HCT116 (cell line): ENCODE data around the gene MADCAM1. TPM values are rescaled to one million over a fixed set of nuclear protein-coding genes. Genes with fewer than 3 reads are reported as not detected.

ENCODE experiments used
- ATAC-seq: fragments of 200-7000 bp; cut with Tn5 transposase; 2 replicates; pipeline ENCODE4 v1.9.1; 2020; ENCODE audit warnings: mild to moderate bottlenecking, moderate library complexity
- Bru-seq: library from RNA; stranded (reverse); fragments of 400-500 nt; gene quantifications from one replicate; lab custom pipeline; 2021; lab: Mats Ljungman, UMichigan
- BruChase-seq, 2 experiments: library from RNA; stranded (reverse); fragments of 400-500 nt; gene quantifications; one replicate each; lab custom pipeline; 2021; lab: Mats Ljungman, UMichigan
- BruUV-seq: library from RNA; stranded (reverse); fragments of 400-500 nt; replicated peaks from 2 replicates; lab custom pipeline; 2021; lab: Mats Ljungman, UMichigan
- CTCF ChIA-PET: fragments of 300-600 bp; sonication (Branson Sonifier 250); formaldehyde crosslinking; loops from one replicate; lab custom pipeline; 2021; ENCODE audit warnings: antibody characterized with exemption; lab: Charles Lee
- POLR2A ChIA-PET: fragments of 300-600, 350-600 bp; sonication (Branson Sonifier 250); formaldehyde crosslinking; loops from one replicate; lab custom pipeline; 2021; ENCODE audit warnings: antibody characterized with exemption; lab: Charles Lee
- RAD21 ChIA-PET, 2 experiments: fragments of 300-600 bp; sonication (Branson Sonifier 250); formaldehyde crosslinking; loops; one replicate each; lab custom pipeline; 2023; ENCODE audit warnings: low total read pairs in 2 of 2; ENCODE audit not compliant: uncharacterized antibody in 2 of 2, unreplicated experiment in 2 of 2, low non-redundant PET in 1 of 2; lab: Charles Lee
- DNase-seq: peaks from one replicate; pipeline ENCODE4 v3.0.0-alpha.2; 2010; ENCODE audit warnings: low read depth, low spot score
- H2AFZ ChIP-seq: fragments of 200-600 bp; shearing (Covaris generic), sonication (generic); 2 replicates; pipeline ENCODE4 v1.6.1; 2017; ENCODE audit warnings: low read depth, mixed run types, mixed read lengths, antibody characterized with exemption, low read length; ENCODE audit not compliant: poor library complexity, severe bottlenecking
- H3K27ac ChIP-seq: 2 replicates; pipeline ENCODE4 v1.5.1; 2012; ENCODE audit warnings: low read depth, low read length
- H3K27me3 ChIP-seq: fragments of 200-600 bp; sonication (generic); 2 replicates; pipeline ENCODE4 v1.6.1; 2016; ENCODE audit warnings: mixed run types, low read length, mixed read lengths; ENCODE audit not compliant: insufficient read depth
- H3K36me3 ChIP-seq, 2 experiments: fragments of 200-500 bp in 1 of 2; fragments of 200-600 bp in 1 of 2; sonication (Bioruptor generic) in 1 of 2; sonication (generic) in 1 of 2; 2 replicates each; pipeline versions ENCODE4 v1.5.1 to v1.6.1; 2014 to 2016; ENCODE audit warnings: low read length in 2 of 2, inconsistent platforms in 1 of 2, mixed read lengths in 1 of 2, mixed run types in 1 of 2; ENCODE audit not compliant: insufficient read depth in 2 of 2, control insufficient read depth in 1 of 2
- H3K4me1 ChIP-seq, 2 experiments: fragments of 200-600 bp in 1 of 2; sonication (generic) in 1 of 2; 2 replicates each; pipeline versions ENCODE4 v1.5.1 to v1.6.1; 2012 to 2017; ENCODE audit warnings: low read length in 2 of 2, inconsistent platforms in 1 of 2, mild to moderate bottlenecking in 1 of 2, mixed read lengths in 1 of 2, mixed run types in 1 of 2, moderate library complexity in 1 of 2; ENCODE audit not compliant: insufficient read depth in 2 of 2, control insufficient read depth in 1 of 2
- H3K4me2 ChIP-seq: fragments of 200-600 bp; sonication (generic); 2 replicates; pipeline ENCODE4 v1.6.1; 2017; ENCODE audit warnings: mixed run types, low read length, mixed read lengths
- H3K4me3 ChIP-seq, 2 experiments: fragments of 200-600 bp in 1 of 2; sonication (generic) in 1 of 2; replicated peaks in 1 of 2; 2 replicates each; pipeline ENCODE4 v1.5.1; 2011 to 2016; ENCODE audit warnings: low read length in 2 of 2, control low read depth in 1 of 2, low read depth in 1 of 2, mild to moderate bottlenecking in 1 of 2, mixed read lengths in 1 of 2, mixed run types in 1 of 2
- H3K79me2 ChIP-seq: fragments of 200-600 bp; sonication (generic); 2 replicates; pipeline ENCODE4 v1.6.1; 2017; ENCODE audit warnings: mild to moderate bottlenecking, mixed run types, low read length, moderate library complexity, mixed read lengths; ENCODE audit not compliant: insufficient read depth
- H3K9ac ChIP-seq: fragments of 200-600 bp; sonication (generic); 2 replicates; pipeline ENCODE4 v1.6.1; 2016; ENCODE audit warnings: low read length, mixed read lengths
- H3K9me2 ChIP-seq: fragments of 200-600 bp; sonication (generic), shearing (Covaris generic); 2 replicates; pipeline ENCODE4 v1.6.1; 2017; ENCODE audit warnings: mixed run types, mild to moderate bottlenecking, moderate library complexity; ENCODE audit not compliant: insufficient read depth
- H3K9me3 ChIP-seq, 2 experiments: fragments of 200-500 bp in 1 of 2; fragments of 200-600 bp in 1 of 2; sonication (Bioruptor generic) in 1 of 2; sonication (generic) in 1 of 2; 2 replicates each; pipeline ENCODE4 v1.6.1; 2014 to 2017; ENCODE audit warnings: low read length in 2 of 2, mixed read lengths in 2 of 2, inconsistent platforms in 1 of 2, low read depth in 1 of 2, mild to moderate bottlenecking in 1 of 2, mixed run types in 1 of 2, moderate library complexity in 1 of 2; ENCODE audit not compliant: control insufficient read depth in 1 of 2, insufficient read depth in 1 of 2
- H4K20me1 ChIP-seq: fragments of 200-600 bp; sonication (generic), shearing (Covaris generic); 2 replicates; pipeline ENCODE4 v1.6.1; 2017; ENCODE audit warnings: mixed run types, mild to moderate bottlenecking, moderate library complexity; ENCODE audit not compliant: insufficient read depth
- ATF3 ChIP-seq: IDR thresholded peaks from 2 replicates; pipeline ENCODE4 v1.6.1; 2012
- CEBPB ChIP-seq: IDR thresholded peaks from 2 replicates; pipeline ENCODE4 v1.6.1; 2012; ENCODE audit warnings: low read depth
- EGR1 ChIP-seq: IDR thresholded peaks from 2 replicates; pipeline ENCODE4 v1.6.1; 2012; ENCODE audit warnings: low read depth
- ELF1 ChIP-seq: IDR thresholded peaks from 2 replicates; pipeline ENCODE4 v1.6.1; 2012; ENCODE audit warnings: low read depth, borderline replicate concordance
- POLR2A ChIP-seq: IDR thresholded peaks from 2 replicates; pipeline ENCODE4 v1.7.0; 2011; ENCODE audit warnings: borderline replicate concordance; ENCODE audit not compliant: insufficient read depth, insufficient read length; ENCODE audit errors: extremely low read depth
- SP1 ChIP-seq: IDR thresholded peaks from 2 replicates; pipeline ENCODE4 v1.6.1; 2012; ENCODE audit warnings: low read depth
- YY1 ChIP-seq: IDR thresholded peaks from 2 replicates; pipeline ENCODE4 v1.6.1; 2011; ENCODE audit warnings: low read length, low read depth, moderate library complexity, mild to moderate bottlenecking; ENCODE audit not compliant: insufficient replicate concordance; ENCODE audit errors: extremely low read depth
- intact Hi-C: fragments of 100-400 bp; cut with micrococcal nuclease; formaldehyde crosslinking; loops from 2 replicates; pipeline ENCODE4 v1.10.0; 2022
- long read RNA-seq: library from polyadenylated mRNA; unstranded; transcript quantifications from one replicate; pipeline ENCODE4 v2.0.0, GENCODE V29; 2021; ENCODE audit not compliant: unreplicated experiment
- polyA plus RNA-seq: library from polyadenylated mRNA; unstranded; fragments of >200 nt; gene quantifications from 2 replicates; pipeline ENCODE4 v1.2.1, GENCODE V29; 2012; ENCODE audit warnings: missing spikeins
- total RNA-seq: library from RNA; stranded (reverse); gene quantifications from one replicate; pipeline ENCODE4 v1.2.1, GENCODE V29; 2021; ENCODE audit not compliant: unreplicated experiment
- TF ChIP-seq, protein P1 (sequence below), 3 experiments: fragments of 200-600 bp in 1 of 3; sonication (generic) in 1 of 3; IDR thresholded peaks in 2 of 3; conservative IDR thresholded peaks in 1 of 3; 2 replicates each; pipeline ENCODE4 v1.5.1; 2012 to 2017; ENCODE audit warnings: low read depth in 2 of 3, low read length in 2 of 3, antibody characterized with exemption in 1 of 3, borderline replicate concordance in 1 of 3, control low read depth in 1 of 3, mild to moderate bottlenecking in 1 of 3, mixed read lengths in 1 of 3, mixed run types in 1 of 3, moderate library complexity in 1 of 3; ENCODE audit not compliant: insufficient read depth in 1 of 3
- TF ChIP-seq, protein P2 (sequence below): IDR thresholded peaks from 2 replicates; pipeline ENCODE4 v1.6.1; 2012

MADCAM1 gene
- 0.57 TPM for total RNA-seq
- 0.16 and 0.31 TPM in 2 replicates for polyA plus RNA-seq
- Bru-seq, nascent RNA = percentile 18 among the genes with signal in this experiment
- BruChase-seq, experiment 1, labeled RNA remaining after a 6-hour chase = percentile 24 among the genes with signal in this experiment
- BruChase-seq, experiment 2, labeled RNA remaining after a 2-hour chase = percentile 13 among the genes with signal in this experiment
- long read RNA-seq, partial matches to known transcripts = 0 of 4 reads
- long read RNA-seq, other reads (novel, unspliced or antisense) = 4 of 4 reads

- CTCF ChIA-PET = interaction anchor here (2.2 to 2.6 kb wide), 2 partner anchors 11 to 14 kb away, joined by 11 to 29 read pairs; partner anchors contain the start of gene TPGS1
- Histone ChIP-seq H2AFZ (no peak within 1 kb of the TSS), H3K27me3 (no peaks in the 10 kb centered on the region), H3K36me3 (no peaks in the 10 kb centered on the region), H3K79me2 (no peaks in the 10 kb centered on the region), H3K4me3 (no peak within 1 kb of the TSS)
- POLR2A ChIA-PET = interaction anchor here (1.1 kb wide), 1 partner anchor 10 kb away, joined by 3 read pairs; no protein-coding TSS in a partner anchor
- TF ChIP-seq POLR2A = no peak
- TF ChIP-seq ATF3 = no peak
- TF ChIP-seq, all 23 proteins: peak for 0
- Histone ChIP-seq H3K9me3 (no peaks in the 10 kb centered on the region; a peak in 1 of 4 replicates), H3K27ac (peak within 1 kb of the TSS; percentile 22; the same call in 1 of the 2 replicates), H3K4me2 (peak within 1 kb of the TSS; percentile 43), H3K9ac (no peak within 1 kb of the TSS), H3K9me2 (no peaks in the 10 kb centered on the region), H3K4me1 (peaks cover 2 to 10% of the 10 kb centered on the region in 2 experiments; a peak in 3 of 4 replicates), H4K20me1 (no peaks in the 10 kb centered on the region)
- no peak for DNase-seq
- RAD21 ChIA-PET = no interaction called here
- no TSS peak for BruUV-seq
- ATAC-seq = no peak
- intact Hi-C loops = no loop called here
Observed at GRCh38 chr19:496112-496665, at the start of gene MADCAM1. TSS of gene MADCAM1 (plus strand) at chr19:496486. CDS start at chr19:496500, 14 bp downstream.

DNA sequence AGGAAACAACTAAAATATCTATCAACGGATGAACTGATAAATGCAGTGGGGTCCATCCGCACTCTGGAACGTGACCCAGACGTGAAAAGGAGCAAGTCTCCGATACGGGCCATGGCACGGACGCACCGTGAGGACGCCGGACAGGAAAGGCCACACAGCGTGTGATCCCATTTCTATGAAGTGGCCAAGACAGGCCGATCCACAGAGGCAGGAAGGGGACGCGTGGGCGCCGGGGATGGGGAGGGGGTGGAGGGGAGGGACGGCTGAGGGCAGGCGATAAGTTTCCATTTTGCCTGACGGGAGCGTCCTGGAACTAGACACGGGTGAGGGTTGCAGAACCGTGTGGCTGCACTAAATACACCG, 49.2 kb upstream of the MADCAM1 start:
- POLR2A ChIA-PET = no interaction called here
- CTCF ChIA-PET = no interaction called here
- Histone ChIP-seq H3K27ac (no peak overlapping the region), H3K4me3 (no peak overlapping the region), H3K79me2 (no peaks in the 10 kb centered on the region), H3K27me3 (no peaks in the 10 kb centered on the region), H3K4me1 (no peaks in the 10 kb centered on the region), H3K9ac (no peak overlapping the region), H3K36me3 (no peaks in the 10 kb centered on the region), H4K20me1 (no peaks in the 10 kb centered on the region), H3K9me2 (no peaks in the 10 kb centered on the region), H3K4me2 (no peak overlapping the region), H3K9me3 (peaks cover 0 to 8% of the 10 kb centered on the region in 2 experiments; a peak in 2 of 4 replicates), H2AFZ (no peak overlapping the region)
- no peak for ATAC-seq
- RAD21 ChIA-PET = no interaction called here
- intact Hi-C loops = no loop called here
- no peak for TF ChIP-seq EGR1
- TF ChIP-seq, protein P1, sequence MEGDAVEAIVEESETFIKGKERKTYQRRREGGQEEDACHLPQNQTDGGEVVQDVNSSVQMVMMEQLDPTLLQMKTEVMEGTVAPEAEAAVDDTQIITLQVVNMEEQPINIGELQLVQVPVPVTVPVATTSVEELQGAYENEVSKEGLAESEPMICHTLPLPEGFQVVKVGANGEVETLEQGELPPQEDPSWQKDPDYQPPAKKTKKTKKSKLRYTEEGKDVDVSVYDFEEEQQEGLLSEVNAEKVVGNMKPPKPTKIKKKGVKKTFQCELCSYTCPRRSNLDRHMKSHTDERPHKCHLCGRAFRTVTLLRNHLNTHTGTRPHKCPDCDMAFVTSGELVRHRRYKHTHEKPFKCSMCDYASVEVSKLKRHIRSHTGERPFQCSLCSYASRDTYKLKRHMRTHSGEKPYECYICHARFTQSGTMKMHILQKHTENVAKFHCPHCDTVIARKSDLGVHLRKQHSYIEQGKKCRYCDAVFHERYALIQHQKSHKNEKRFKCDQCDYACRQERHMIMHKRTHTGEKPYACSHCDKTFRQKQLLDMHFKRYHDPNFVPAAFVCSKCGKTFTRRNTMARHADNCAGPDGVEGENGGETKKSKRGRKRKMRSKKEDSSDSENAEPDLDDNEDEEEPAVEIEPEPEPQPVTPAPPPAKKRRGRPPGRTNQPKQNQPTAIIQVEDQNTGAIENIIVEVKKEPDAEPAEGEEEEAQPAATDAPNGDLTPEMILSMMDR (IDR thresholded peaks at IDR 0.05 in 2 of 3, conservative IDR thresholded peaks at IDR 0.05 in 1 of 3; ENCODE audit: borderline replicate concordance in 1 of 3, insufficient read depth in 1 of 3, low read depth in 2 of 3, low read length in 2 of 3) = no peak
- no peak for TF ChIP-seq YY1
- TF ChIP-seq SP1 = no peak
- TF ChIP-seq ELF1 = no peak
- TF ChIP-seq, protein P2, sequence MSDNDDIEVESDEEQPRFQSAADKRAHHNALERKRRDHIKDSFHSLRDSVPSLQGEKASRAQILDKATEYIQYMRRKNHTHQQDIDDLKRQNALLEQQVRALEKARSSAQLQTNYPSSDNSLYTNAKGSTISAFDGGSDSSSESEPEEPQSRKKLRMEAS = no peak
- TF ChIP-seq CEBPB = no peak
- no peak for DNase-seq
- no TSS peak for BruUV-seq
